8988T (cell line): ENCODE data around the gene NFYC.

Source experiments
- DNase-seq: peaks from one replicate; pipeline ENCODE4 v3.0.0; 2011

Gene NFYC

DNA sequence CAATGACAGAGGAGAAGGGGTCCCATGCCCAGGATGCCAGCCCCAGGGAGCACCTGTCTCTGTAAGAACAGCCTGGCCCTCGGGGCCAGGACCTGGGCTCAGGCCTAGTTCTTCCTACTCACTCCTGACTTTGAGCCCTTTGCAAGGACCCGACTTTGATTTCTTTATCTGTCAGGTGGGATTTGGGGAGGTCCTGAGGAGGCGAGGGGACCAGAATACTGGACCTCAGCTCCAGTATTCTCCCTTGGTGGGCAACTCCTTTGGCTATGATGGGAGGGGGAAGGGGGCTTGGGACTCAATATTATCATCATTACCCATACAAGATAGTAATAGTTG lies 110.2 kb downstream of the NFYC start:
- DNase-seq, result no peak

DNA sequence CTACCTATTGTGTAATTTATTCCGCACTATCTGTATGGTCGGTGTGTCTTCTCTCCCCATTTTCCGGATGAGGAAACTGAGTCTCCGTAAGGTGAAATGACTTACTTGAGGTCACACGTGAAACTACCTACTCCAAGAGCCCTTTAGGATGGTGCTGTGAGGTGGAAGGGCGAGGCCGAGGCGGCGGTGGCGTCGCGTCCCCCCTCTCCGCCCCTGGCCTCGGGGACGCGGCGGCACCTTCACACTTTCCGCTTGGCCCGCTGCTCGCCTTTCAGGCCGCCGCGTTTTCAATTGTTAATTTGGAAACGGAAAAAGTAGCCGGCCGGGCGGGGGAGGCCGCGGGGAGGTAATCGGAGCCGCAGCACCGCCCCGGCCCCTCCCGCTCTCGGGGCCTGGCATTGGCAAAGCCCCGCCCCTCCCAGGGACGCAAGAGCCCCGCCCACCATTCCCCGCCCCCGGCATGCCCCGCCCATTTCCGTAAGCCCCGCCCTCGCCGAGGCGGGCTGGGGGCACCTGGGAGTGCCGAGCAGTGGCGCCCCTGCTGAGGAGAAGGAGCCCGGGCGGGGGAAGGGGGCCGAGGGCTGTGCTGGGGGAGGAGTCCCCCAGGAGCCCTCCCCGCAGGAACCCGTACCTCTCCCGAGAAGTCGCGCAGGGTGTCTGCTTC lies 110.7 kb downstream of the NFYC start:
- DNase-seq, result no peak

DNA sequence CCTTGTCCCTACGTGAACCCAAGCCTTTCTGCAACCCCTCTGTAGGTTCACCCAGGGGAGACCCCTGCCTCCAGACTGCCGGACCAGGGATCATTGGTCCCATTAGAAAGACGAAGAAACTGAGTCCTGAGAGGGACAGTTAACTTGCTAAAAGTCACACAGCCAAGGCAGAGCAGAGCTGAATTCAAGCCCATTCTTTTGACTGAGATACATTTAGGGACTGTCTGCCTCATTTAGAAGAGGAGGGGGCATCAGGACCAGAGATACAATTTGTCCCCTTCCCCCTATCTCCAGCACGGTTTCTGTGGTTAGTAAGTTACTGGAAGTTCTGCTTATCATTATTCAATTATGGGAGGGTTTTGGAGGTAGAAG lies 111.2 kb downstream of the NFYC start:
- DNase-seq, result no peak

DNA sequence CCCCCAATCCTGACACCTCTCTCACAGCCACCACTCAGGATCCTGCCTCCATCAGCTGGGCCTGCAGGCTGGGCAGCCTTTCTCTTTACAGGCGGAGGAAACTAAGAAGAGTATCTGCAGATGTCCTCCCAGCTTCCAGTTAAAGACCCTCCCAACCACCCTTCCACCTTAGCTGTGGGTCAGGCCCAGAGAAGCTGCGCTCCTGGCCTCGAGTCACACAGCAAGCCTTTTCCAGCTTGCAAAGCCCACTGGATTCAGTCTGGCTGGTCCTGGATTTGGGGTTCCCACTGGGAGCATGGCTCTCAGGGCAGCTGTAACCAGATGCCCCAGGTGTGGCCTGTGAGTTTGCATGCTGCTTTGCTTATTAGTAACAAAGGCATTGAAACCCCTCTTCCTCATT lies 111.9 kb downstream of the NFYC start:
- no peak for DNase-seq

DNA sequence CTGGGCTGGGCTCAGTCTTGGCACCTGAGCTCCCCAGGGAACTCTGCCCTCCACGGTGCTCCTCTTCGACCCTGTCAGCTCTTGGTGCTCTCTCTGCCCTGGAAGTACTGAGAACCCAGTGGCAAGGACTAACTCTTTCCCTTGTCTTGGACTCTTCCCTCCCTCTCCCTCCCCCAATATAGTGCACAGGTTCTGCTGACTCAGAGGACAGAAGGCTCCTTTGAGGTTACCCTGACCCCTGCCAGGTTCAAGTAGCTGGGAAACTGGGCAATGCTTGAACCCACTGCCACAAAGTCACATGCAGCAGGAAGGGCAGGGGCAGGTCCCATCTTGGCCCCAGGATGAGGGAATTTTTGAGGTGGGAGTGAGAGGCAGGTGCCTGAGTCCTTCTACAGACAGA lies 112.4 kb downstream of the NFYC start:
- no peak for DNase-seq

DNA sequence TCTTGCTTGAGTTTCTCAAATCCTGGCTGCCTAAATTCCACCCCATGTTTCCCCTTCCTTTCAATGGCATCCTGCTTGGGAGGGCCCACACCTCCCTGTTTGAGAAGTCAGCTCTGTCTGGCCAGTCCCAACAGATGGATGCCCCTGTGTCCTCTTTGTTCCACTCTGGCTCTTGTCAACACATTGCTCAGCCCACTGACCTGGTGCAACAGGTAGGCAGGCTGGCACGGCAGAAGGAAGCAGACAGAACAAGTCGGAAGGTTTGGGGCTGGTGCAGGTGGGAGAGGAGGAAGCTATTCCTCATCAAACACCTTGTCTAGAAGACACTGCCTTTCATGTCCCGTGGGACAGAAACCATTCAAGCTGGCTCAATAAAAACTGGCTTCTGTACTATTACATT lies 114.7 kb downstream of the NFYC start:
- DNase-seq, result no peak

DNA sequence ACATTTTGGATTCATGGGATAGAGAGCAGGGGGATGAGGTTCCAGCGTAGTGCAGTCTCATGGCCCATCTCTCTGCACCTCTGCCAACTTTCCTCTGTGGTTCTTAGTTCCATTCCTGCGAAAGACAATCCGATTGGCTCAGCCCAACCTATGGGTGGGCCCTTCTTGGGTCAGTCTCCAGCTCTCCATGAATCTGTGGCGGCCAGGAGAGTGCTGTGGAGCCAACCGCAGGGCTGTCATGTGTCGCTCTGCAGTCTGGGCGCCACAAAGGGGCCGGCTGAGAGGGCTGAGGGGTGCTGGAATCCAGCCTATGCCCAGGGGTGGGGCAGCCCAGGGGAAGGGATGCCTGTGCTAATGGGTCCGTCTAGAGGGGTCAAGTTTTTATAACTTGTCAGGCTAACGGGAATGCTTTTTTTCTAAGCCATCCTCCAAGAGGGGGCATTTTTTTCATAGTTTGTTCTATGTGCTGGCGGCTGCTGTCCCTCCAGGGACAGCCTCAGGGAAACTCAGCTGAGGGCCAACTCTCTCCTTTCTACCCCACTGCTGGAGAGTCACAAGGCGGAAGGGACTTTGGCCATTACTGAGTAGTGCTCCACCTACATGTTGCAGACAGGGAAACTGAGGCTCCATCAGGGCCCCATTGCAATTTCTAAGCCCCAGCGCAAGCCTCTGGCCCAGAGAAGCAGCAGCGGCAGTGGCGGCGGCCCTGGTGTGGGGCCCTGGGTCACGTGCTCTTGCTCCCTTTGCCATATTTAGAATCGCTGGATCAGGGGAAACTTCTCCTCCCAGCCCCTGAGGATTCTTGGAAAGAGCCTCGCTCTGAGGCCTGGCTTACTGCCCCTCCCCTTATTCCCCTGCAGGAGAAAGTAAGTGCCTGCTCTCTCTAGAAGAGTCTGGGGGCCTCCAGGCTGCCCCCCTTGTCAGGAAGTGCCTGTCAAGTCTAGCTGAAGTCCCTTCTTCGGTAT lies 115.5 kb downstream of the NFYC start:
- no peak for DNase-seq

DNA sequence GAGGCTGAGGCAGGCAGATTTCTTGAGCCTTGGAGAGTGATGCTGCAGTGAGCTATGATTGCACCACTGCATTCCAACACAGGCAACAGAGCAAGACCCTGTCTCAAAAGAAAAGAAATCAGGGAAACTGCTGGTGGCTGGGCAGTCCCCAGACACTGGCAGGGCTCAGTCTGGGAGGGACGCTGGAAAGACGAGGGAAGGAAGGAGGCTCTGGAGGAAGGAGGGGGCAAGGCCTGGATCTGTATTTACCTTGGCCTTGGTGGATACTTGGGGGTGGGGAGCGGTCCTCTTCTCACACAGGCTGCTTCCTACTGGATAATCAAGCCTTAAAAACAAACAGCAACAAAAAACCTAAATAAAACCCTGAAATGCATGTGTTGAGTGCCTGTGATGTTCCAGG lies 116.5 kb downstream of the NFYC start:
- no peak for DNase-seq

DNA sequence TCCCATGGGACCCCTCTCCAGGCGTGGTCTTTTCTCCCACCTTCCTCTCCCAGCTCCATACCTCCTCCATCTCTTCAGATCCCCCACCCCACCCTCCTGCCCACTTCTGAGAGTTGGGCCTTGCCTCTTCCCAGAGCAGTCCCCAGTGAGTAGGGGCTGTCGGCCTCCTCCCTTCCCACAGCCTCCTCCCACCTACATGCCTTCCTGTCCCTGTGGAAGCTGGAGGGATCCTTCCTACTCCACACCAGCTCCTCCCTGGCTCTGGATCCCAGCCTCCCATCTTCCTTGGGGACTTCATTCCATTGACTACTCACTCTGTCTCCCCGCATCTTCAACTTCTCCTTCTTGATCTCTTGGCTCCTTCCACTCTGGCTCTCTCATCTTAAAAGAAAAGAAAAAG lies 116.9 kb downstream of the NFYC start:
- no peak for DNase-seq

DNA sequence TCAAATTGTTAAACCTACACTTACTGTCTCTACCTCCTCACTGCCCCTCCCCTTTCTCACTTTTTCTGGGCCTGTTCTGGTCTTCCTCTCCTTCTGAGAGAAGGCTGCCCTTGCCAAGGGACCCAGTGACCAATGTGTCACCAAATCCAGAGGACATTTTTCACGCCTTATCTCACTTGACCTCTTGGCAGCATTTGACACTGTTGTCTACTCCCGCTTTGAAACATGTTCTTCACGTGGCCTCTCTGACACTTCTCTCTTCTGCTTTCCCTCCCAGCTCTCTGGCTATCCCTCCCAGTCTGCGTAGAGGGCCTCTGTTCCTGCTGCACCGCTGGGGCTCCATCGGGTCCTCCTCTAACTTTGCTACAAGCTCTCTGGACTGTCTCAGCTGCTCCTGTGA lies 117.4 kb downstream of the NFYC start:
- DNase-seq, result no peak

DNA sequence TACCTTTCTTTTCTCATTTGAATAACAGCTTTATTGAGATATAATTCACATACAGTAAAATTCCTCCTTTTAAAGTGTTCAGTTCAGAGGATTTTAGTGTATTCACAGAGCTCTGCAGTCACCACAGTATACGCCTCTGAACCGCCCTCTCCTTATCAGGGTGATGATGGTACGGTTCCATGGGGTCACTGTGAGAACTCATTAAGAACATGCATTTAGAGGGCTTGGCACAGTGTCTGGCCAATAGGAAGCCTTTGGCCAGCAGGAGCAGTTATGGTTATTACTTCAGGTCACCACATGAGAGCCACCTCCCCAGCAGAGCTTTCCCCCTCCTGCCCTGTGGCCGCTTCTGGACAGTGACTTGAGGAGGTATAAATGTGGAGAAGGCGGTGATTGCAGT lies 119.4 kb downstream of the NFYC start:
- no peak for DNase-seq

DNA sequence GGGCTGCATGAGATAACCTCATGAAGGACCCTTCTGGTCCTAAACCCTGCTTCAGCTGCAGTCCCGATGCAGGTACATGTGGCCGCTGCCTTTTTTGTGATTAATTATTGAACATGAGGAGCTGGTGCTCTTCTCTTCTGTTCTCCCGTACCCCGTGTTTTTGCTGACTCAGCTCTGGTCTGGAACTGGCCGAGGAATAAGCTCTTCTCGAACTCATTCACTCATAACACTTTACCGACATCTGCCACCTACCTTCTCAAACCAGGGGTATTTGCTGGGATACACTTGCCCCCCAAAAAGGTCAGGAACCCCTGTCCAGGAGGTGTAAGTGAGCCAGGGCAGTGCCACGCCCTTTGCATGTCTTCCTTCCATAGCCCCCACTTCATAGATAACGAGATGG lies 123.9 kb downstream of the NFYC start:
- no peak for DNase-seq

DNA sequence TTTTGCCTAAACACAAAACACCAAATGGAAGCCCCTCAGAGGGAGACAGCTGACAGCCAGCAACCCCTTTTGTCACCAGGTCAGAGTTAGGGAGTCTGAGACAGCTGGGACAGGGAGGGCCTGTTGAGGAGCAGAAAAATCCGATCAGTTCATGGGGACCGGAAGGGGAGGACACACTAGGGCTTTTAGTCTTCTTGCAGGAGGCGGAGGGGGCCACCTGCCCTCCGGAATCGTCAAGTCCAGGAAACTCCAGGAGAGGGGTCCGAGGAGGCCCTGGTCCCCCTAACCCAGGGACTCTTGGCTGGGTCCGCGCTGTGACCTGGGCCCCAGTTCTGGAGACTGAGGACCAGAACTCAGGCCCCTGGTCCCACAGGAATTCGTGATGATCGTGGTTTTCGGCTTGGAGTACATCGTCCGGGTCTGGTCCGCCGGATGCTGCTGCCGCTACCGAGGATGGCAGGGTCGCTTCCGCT lies 126.3 kb downstream of the NFYC start:
- DNase-seq, result no peak

DNA sequence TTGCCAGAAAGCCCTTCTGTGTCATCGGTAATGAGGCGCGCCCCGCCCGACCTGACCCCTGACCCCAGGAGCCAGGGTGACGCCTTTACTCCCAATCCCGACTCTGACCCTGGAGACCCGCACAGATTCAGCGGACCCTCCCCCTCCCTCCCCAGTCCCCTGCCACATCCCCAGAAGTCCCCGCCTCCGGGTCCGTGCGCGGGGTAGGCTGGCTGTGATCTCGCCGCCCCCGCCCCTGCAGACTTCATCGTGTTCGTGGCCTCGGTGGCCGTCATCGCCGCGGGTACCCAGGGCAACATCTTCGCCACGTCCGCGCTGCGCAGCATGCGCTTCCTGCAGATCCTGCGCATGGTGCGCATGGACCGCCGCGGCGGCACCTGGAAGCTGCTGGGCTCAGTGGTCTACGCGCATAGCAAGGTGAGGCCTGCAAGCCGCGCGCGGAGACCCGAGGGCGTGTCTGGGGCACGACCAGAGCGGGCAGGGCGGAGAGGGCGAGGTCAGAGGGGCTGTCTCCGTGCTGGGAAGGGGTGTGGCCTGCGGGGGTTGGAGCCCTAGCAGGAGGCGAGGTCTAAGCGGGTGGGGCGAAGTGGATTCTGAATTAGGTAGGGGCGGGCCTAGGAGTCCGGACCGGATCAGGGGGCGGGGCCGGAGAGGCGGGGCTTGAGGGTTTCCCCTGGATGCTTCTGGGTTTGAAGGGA lies 126.9 kb downstream of the NFYC start:
- DNase-seq, result no peak

DNA sequence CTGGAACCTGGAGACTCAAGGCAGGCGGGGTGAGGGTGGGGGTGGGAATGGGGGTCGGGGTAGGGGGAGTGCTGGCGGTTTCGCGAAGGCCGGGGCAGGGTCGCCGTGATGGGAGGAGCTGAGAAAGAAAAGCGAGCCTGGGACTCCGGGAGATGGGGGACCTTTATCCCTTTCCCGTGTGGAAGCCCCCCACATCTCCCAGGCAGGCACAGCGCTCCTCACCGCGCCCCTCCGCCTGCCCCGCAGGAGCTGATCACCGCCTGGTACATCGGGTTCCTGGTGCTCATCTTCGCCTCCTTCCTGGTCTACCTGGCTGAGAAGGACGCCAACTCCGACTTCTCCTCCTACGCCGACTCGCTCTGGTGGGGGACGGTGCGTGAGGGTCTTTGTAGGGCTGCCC lies 127.6 kb downstream of the NFYC start:
- DNase-seq, result no peak

DNA sequence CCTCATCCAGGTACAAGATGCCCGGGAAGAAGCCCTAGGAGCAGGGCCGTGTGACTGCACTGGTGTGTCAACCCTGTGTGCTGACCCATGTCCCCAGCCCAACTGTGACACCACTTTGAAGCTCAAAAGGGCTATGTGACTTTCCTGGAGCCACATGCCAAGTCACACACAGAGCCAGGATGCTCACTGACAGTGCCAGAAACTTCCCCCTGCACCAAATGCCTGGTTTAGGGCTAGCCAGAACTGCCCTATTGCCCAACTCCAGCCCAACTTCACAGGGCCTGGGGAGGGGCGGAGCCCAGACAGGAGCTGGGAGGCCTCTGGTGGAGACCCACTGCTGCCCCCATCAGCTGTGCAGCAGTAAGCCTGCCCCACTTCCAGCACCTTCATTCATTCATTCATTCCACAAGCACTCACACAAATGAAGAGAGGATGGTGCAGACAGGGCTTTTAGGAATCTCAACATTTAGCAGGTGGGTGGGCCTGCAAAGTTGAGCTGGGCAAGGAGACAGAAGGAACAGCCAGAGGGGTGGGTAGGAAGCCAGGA lies 128.8 kb downstream of the NFYC start:
- peak; percentile 62 for DNase-seq
